ENCODE data around the gene RTL10.

Gene RTL10

DNA sequence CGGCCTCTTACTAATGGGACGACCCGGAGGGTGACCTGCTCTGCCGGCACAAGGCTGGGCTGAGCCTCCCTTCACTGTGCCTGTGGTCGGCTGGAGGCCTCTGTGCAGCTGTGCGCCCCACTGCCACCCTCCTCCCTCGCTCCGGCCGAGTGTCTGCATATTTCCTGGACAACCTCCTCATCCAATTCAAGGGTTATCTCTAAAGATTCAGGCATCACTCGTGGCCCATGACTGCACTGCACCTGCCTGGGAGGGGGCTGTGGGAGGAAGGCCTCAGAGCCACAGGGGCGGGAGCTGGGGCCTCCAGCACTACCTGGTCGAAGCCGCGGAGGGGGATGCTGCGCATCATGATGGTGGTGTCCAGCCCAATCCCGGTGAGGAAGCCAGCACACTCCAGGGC is 43.1 kb upstream of the RTL10 start:
- peaks cover 0 to 7% of the 10 kb centered on the region in 2 donors for H3K36me3 ChIP-seq (ENCODE audit: control insufficient read depth in 2 of 2, insufficient read depth in 2 of 2, low read length in 2 of 2)
- no peak overlapping the region for H3K27ac ChIP-seq (ENCODE audit: low read depth in 2 of 2, low read length in 2 of 2)
- no peak overlapping the region for H3K4me3 ChIP-seq (ENCODE audit: low read length in 2 of 2)
- H3K9ac ChIP-seq (ENCODE audit: low read depth in 1 of 2, low read length in 2 of 2): no peak overlapping the region
- no peaks in the 10 kb centered on the region for H3K27me3 ChIP-seq (ENCODE audit: control insufficient read depth in 2 of 2, insufficient read depth in 2 of 2, low read length in 2 of 2)
- H3K4me1 ChIP-seq (ENCODE audit: control insufficient read depth in 2 of 2, insufficient read depth in 2 of 2, low read length in 2 of 2): peaks cover 9 to 12% of the 10 kb centered on the region in 2 donors
- no peaks in the 10 kb centered on the region for H3K9me3 ChIP-seq (ENCODE audit: control insufficient read depth in 2 of 2, low read length in 2 of 2)

- no peak overlapping the region for H3K4me3 ChIP-seq (ENCODE audit: low read length in 2 of 2)
Measured at GRCh38 chr22:19896665-19897355, 42.1 kb upstream of the RTL10 start.

GRCh38 chr22:19895160-19895849 is 40.6 kb upstream of the RTL10 start:
- Histone ChIP-seq H3K36me3 (ENCODE audit: control insufficient read depth in 2 of 2, insufficient read depth in 2 of 2, low read length in 2 of 2) (peaks cover 0 to 7% of the 10 kb centered on the region in 2 donors), H3K9ac (ENCODE audit: low read depth in 1 of 2, low read length in 2 of 2) (no peak overlapping the region), H3K9me3 (ENCODE audit: control insufficient read depth in 2 of 2, low read length in 2 of 2) (no peaks in the 10 kb centered on the region), H3K4me3 (ENCODE audit: low read length in 2 of 2) (no peak overlapping the region), H3K4me1 (ENCODE audit: control insufficient read depth in 2 of 2, insufficient read depth in 2 of 2, low read length in 2 of 2) (peaks cover 3 to 5% of the 10 kb centered on the region in 2 donors), H3K27me3 (ENCODE audit: control insufficient read depth in 2 of 2, insufficient read depth in 2 of 2, low read length in 2 of 2) (no peaks in the 10 kb centered on the region), H3K27ac (ENCODE audit: low read depth in 2 of 2, low read length in 2 of 2) (no peak overlapping the region)

More at GRCh38 chr22:19896665-19897355, 42.1 kb upstream of the RTL10 start:
- H3K9ac ChIP-seq (ENCODE audit: low read depth in 1 of 2, low read length in 2 of 2): no peak overlapping the region
- no peaks in the 10 kb centered on the region for H3K27me3 ChIP-seq (ENCODE audit: control insufficient read depth in 2 of 2, insufficient read depth in 2 of 2, low read length in 2 of 2)
- H3K27ac ChIP-seq (ENCODE audit: low read depth in 2 of 2, low read length in 2 of 2): no peak overlapping the region
- H3K36me3 ChIP-seq (ENCODE audit: control insufficient read depth in 2 of 2, insufficient read depth in 2 of 2, low read length in 2 of 2): peaks cover 0 to 7% of the 10 kb centered on the region in 2 donors
- H3K4me1 ChIP-seq (ENCODE audit: control insufficient read depth in 2 of 2, insufficient read depth in 2 of 2, low read length in 2 of 2): peaks cover 10 to 12% of the 10 kb centered on the region in 2 donors
- H3K9me3 ChIP-seq (ENCODE audit: control insufficient read depth in 2 of 2, low read length in 2 of 2): no peaks in the 10 kb centered on the region

- peaks cover 0 to 3% of the 10 kb centered on the region in 2 donors for H3K4me1 ChIP-seq (ENCODE audit: control insufficient read depth in 2 of 2, insufficient read depth in 2 of 2, low read length in 2 of 2)
- peaks cover 0 to 7% of the 10 kb centered on the region in 2 donors for H3K36me3 ChIP-seq (ENCODE audit: control insufficient read depth in 2 of 2, insufficient read depth in 2 of 2, low read length in 2 of 2)
- H3K9ac ChIP-seq (ENCODE audit: low read depth in 1 of 2, low read length in 2 of 2): no peak overlapping the region
- H3K9me3 ChIP-seq (ENCODE audit: control insufficient read depth in 2 of 2, low read length in 2 of 2): no peaks in the 10 kb centered on the region
- no peak overlapping the region for H3K4me3 ChIP-seq (ENCODE audit: low read length in 2 of 2)
- H3K27me3 ChIP-seq (ENCODE audit: control insufficient read depth in 2 of 2, insufficient read depth in 2 of 2, low read length in 2 of 2): no peaks in the 10 kb centered on the region
- H3K27ac ChIP-seq (ENCODE audit: low read depth in 2 of 2, low read length in 2 of 2): no peak overlapping the region
Measured at GRCh38 chr22:19893363-19893762, 38.7 kb upstream of the RTL10 start.

GRCh38 chr22:19892925-19893324 is 38.3 kb upstream of the RTL10 start:
- H3K27ac ChIP-seq (ENCODE audit: low read depth in 2 of 2, low read length in 2 of 2): no peak overlapping the region
- H3K4me1 ChIP-seq (ENCODE audit: control insufficient read depth in 2 of 2, insufficient read depth in 2 of 2, low read length in 2 of 2): peaks cover 0 to 3% of the 10 kb centered on the region in 2 donors
- no peaks in the 10 kb centered on the region for H3K27me3 ChIP-seq (ENCODE audit: control insufficient read depth in 2 of 2, insufficient read depth in 2 of 2, low read length in 2 of 2)
- H3K36me3 ChIP-seq (ENCODE audit: control insufficient read depth in 2 of 2, insufficient read depth in 2 of 2, low read length in 2 of 2): peaks cover 0 to 7% of the 10 kb centered on the region in 2 donors
- H3K4me3 ChIP-seq (ENCODE audit: low read length in 2 of 2): no peak overlapping the region
- H3K9ac ChIP-seq (ENCODE audit: low read depth in 1 of 2, low read length in 2 of 2): no peak overlapping the region
- no peaks in the 10 kb centered on the region for H3K9me3 ChIP-seq (ENCODE audit: control insufficient read depth in 2 of 2, low read length in 2 of 2)

DNA sequence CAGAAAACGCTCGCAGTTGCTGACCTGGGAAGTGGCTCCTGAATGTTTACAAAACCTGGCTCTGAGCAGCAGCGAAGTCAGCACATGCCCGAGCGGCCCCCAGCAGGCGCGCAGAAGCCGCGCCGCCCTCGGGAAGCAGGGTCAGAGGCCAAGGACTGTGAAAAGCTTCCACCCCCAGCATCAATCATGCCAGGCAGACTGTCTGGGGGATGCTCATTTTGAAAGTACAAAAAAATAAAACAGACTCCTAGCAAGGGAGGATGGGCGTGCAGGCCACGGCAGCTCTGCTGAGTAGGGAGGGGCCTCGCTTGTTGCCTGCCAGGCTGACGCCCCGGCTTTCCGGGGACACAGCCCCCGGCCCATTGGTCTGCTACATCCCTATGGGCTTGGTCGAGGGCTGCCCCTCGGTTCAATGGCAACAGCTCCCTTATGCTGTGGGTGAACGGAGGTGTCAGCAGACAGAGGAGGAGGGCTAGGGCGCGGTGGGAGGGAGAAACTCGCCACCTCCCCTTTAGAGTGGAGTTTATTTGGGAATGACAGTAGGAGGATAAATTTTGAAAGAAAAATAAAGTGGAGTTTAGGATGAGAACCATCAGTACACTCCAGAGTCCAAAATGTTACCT is 37.7 kb upstream of the RTL10 start:
- Histone ChIP-seq H3K36me3 (ENCODE audit: control insufficient read depth in 2 of 2, insufficient read depth in 2 of 2, low read length in 2 of 2) (peaks cover 0 to 4% of the 10 kb centered on the region in 2 donors), H3K27ac (ENCODE audit: low read depth in 2 of 2, low read length in 2 of 2) (peak overlapping the region; percentile 5 to 38), H3K9me3 (ENCODE audit: control insufficient read depth in 2 of 2, low read length in 2 of 2) (no peaks in the 10 kb centered on the region), H3K4me3 (ENCODE audit: low read length in 2 of 2) (peak overlapping the region in 1 of 2 donors; percentile 20), H3K27me3 (ENCODE audit: control insufficient read depth in 2 of 2, insufficient read depth in 2 of 2, low read length in 2 of 2) (no peaks in the 10 kb centered on the region), H3K9ac (ENCODE audit: low read depth in 1 of 2, low read length in 2 of 2) (no peak overlapping the region), H3K4me1 (ENCODE audit: control insufficient read depth in 2 of 2, insufficient read depth in 2 of 2, low read length in 2 of 2) (peaks cover 0 to 3% of the 10 kb centered on the region in 2 donors)

GRCh38 chr22:19891317-19892256 is 36.9 kb upstream of the RTL10 start:
- peaks cover 0 to 5% of the 10 kb centered on the region in 2 donors for H3K4me1 ChIP-seq (ENCODE audit: control insufficient read depth in 2 of 2, insufficient read depth in 2 of 2, low read length in 2 of 2)
- peak overlapping the region; percentile 5 to 70 for H3K27ac ChIP-seq (ENCODE audit: low read depth in 2 of 2, low read length in 2 of 2)
- peak overlapping the region in 1 of 2 donors; percentile 20 for H3K4me3 ChIP-seq (ENCODE audit: low read length in 2 of 2)
- H3K9me3 ChIP-seq (ENCODE audit: control insufficient read depth in 2 of 2, low read length in 2 of 2): no peaks in the 10 kb centered on the region
- peaks cover 0 to 4% of the 10 kb centered on the region in 2 donors for H3K36me3 ChIP-seq (ENCODE audit: control insufficient read depth in 2 of 2, insufficient read depth in 2 of 2, low read length in 2 of 2)
- H3K9ac ChIP-seq (ENCODE audit: low read depth in 1 of 2, low read length in 2 of 2): peak overlapping the region in 1 of 2 donors; percentile 41
- H3K27me3 ChIP-seq (ENCODE audit: control insufficient read depth in 2 of 2, insufficient read depth in 2 of 2, low read length in 2 of 2): no peaks in the 10 kb centered on the region

GRCh38 chr22:19890502-19891316 is 36.0 kb upstream of the RTL10 start:
- Histone ChIP-seq H3K9ac (ENCODE audit: low read depth in 1 of 2, low read length in 2 of 2) (peak overlapping the region in 1 of 2 donors; percentile 41), H3K9me3 (ENCODE audit: control insufficient read depth in 2 of 2, low read length in 2 of 2) (no peaks in the 10 kb centered on the region), H3K36me3 (ENCODE audit: control insufficient read depth in 2 of 2, insufficient read depth in 2 of 2, low read length in 2 of 2) (peaks cover 0 to 4% of the 10 kb centered on the region in 2 donors), H3K27ac (ENCODE audit: low read depth in 2 of 2, low read length in 2 of 2) (peak overlapping the region in 1 of 2 donors; percentile 70), H3K4me1 (ENCODE audit: control insufficient read depth in 2 of 2, insufficient read depth in 2 of 2, low read length in 2 of 2) (peaks cover 0 to 11% of the 10 kb centered on the region in 2 donors), H3K27me3 (ENCODE audit: control insufficient read depth in 2 of 2, insufficient read depth in 2 of 2, low read length in 2 of 2) (no peaks in the 10 kb centered on the region), H3K4me3 (ENCODE audit: low read length in 2 of 2) (no peak overlapping the region)

- Histone ChIP-seq H3K36me3 (ENCODE audit: control insufficient read depth in 2 of 2, insufficient read depth in 2 of 2, low read length in 2 of 2) (no peaks in the 10 kb centered on the region), H3K4me1 (ENCODE audit: control insufficient read depth in 2 of 2, insufficient read depth in 2 of 2, low read length in 2 of 2) (peaks cover 0 to 11% of the 10 kb centered on the region in 2 donors), H3K9me3 (ENCODE audit: control insufficient read depth in 2 of 2, low read length in 2 of 2) (no peaks in the 10 kb centered on the region), H3K9ac (ENCODE audit: low read depth in 1 of 2, low read length in 2 of 2) (no peak overlapping the region), H3K4me3 (ENCODE audit: low read length in 2 of 2) (no peak overlapping the region), H3K27ac (ENCODE audit: low read depth in 2 of 2, low read length in 2 of 2) (no peak overlapping the region), H3K27me3 (ENCODE audit: control insufficient read depth in 2 of 2, insufficient read depth in 2 of 2, low read length in 2 of 2) (no peaks in the 10 kb centered on the region)
Measured at GRCh38 chr22:19889951-19890350, 35.3 kb upstream of the RTL10 start.

Data from mucosa of rectum (tissue), 2 donors.